ENCODE data around the gene ANO1.

ANO1 gene

GRCh38 chr11:70142221-70142875 is 64.2 kb downstream of the ANO1 start:
- no peak for DNase-seq

GRCh38 chr11:70144262-70144661 is 66.1 kb downstream of the ANO1 start:
- DNase-seq, result no peak

DNA sequence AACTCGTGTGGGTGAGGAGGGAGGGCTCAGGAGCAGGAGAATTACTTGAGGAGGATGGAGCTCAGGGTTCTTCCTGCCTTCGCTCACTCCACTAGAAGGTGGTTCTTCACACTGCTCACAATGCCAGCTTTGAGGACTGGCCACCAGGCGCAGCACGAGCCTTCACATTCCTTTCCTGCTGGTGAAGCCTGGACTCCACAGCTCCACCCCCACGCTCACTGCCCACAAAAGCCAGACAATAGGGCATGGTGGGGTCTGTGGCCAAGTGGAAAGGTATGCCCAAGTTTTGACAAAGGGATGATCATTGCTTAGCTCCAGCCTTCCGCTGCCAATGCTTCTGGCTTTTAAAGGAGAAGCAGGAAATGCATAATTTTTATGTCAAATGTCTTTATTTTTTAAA is 67.0 kb downstream of the ANO1 start:
- DNase-seq, result no peak

DNA sequence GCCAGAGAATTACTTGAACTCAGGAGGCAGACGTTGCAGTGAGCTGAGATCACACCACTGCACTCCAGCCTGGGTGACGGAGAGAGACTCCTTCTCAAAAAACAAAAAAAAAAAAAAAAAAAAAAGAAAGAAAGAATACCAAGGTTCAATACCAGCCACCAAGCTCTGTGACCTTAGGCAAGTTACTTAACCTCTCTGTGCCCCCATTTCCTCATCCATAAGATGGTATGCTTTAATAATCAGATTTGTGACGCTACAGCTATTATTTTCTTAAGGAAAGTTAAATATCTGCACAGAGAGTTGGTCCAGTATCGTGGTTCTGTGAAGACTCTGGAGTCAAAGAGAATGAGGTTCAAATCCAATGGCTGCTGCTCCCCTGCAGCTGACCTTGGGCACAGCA is 67.7 kb downstream of the ANO1 start:
- DNase-seq, result no peak

- no peak for DNase-seq
Observed at GRCh38 chr11:70146299-70146698, 68.2 kb downstream of the ANO1 start.

DNA sequence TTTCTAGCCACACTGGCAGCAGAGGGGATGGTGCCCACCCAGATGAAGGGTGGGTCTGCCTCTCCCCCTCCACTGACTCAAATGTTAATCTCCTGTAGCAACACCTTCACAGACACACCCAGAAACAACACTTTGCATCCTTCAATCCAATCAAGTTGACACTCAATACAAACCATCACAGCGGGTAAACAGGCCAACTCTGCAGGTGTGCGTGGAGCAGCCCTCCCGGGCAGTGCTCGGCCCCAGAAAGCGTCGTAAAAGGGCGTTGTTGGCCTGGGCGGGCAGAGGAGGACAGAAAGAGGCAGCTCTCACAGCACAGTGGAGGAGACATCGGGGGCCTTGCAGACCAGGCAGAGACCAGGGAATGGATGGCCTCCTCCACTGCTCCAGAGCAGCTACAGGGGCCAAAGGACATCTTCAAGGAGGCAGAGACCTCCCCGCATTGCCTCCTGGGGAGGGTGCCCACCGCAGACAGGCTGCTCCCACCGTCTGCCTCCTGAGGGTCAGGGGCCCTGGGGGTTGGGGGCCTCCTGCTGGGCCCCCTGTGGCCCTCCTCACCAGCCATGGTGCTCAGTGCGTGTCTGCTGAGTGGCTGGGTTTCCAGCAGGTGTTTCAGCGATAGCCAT is 68.9 kb downstream of the ANO1 start:
- DNase-seq, result no peak

- no peak for DNase-seq
Observed at GRCh38 chr11:70147668-70148067, 69.6 kb downstream of the ANO1 start.

DNA sequence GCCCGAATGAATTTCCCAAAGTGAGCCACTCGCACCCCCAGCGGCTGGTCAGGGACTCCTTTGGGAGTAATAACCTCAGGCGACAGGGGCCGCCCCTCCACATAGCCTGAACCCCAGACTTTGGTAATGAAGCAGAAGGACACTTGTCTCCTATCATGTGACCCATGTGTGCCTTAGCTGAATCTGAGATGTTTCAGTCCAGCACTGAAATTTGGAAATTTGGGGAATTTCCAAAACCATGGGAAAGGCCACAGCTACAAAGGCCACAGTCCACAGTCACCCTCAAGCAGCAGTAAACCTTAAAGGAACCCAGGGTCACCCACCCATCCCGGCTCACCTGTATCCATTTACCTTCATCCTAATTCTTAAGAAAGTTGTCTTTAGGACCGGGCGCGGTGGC is 73.6 kb downstream of the ANO1 start:
- DNase-seq, result no peak

- no peak for DNase-seq
Observed at GRCh38 chr11:70153133-70153727, 75.1 kb downstream of the ANO1 start.

DNA sequence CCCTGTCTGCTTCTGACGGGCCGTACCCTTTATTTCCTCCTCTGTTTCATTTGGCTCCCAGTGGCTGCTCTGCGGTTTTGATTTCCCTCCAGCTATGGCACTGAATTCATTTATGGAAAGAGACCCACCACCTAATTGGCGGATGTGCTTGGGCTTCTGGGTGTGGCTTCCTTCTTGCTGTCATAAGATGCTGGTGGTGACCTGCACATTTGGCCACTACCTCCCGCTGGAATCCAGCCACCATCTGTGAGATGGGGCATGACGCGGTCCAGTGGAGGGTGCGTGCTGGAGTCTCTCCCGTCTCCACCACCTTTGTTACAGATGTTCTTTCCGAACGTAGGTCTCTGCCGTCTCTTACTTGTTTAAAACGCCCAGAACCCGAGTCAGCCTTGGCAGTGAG is 77.3 kb downstream of the ANO1 start:
- DNase-seq, result no peak

DNA sequence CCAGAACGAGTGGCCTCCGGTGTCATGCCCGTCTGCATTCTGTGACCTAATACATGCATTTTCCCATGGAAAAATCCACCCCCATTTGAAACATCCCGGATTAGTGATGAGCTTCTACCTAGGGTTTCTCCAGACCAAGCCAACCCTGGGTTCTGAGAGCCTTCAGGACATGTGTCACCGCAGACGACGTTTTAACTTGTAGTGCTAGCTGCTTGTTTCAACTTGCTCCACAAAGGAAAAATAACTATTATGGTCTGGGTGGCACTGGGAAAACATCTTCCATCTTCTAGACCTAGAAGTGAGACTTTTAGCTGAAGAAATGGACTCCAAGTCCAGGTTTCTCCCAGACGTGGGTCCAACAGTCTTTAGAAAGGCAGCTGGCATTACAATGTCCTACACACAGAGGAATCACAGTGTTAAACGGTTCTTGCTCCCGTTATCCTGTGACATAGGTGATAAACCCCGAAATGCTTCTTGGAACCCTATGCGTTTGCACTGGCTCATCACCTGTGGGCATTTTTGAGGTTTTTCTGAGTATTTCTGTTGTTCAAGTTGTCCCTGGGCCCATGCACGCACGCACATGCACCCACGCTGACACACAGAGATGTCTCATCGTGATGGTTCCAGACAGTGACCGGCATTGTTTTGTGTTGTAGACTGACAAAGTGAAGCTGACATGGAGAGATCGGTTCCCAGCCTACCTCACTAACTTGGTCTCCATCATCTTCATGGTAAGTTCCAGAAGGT is 78.3 kb downstream of the ANO1 start:
- no peak for DNase-seq

DNA sequence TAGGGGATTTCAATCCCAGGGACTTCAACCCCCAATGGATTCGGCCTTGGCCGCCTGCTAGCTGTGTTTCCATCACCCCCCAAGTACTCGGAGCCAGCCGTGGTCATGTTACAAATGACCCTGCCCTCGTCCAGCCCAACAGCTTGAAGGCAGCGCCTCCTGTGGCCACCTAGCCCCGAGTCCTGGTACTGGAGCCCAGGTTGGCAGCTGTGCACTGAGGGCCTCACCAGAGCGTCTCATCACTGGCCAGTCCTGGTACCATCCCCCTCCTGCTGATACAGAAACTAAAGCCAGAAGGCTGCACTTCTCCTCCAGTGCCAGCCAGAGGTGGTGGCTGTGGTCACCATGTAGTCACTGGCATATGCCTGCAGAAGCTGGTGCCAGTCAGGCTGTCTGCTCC is 80.1 kb downstream of the ANO1 start:
- no peak for DNase-seq

GRCh38 chr11:70158757-70159389 is 80.8 kb downstream of the ANO1 start:
- DNase-seq, result no peak

- no peak for DNase-seq
Observed at GRCh38 chr11:70159627-70160570, 81.8 kb downstream of the ANO1 start.

GRCh38 chr11:70161043-70161625 is 83.0 kb downstream of the ANO1 start:
- no peak for DNase-seq

GRCh38 chr11:70164705-70165104 is 86.6 kb downstream of the ANO1 start:
- DNase-seq, result no peak

- DNase-seq, result no peak
Observed at GRCh38 chr11:70167120-70167519, 89.0 kb downstream of the ANO1 start.

GRCh38 chr11:70167723-70168404 is 89.7 kb downstream of the ANO1 start:
- DNase-seq, result no peak

GRCh38 chr11:70168405-70168754 is 90.3 kb downstream of the ANO1 start:
- no peak for DNase-seq

DNA sequence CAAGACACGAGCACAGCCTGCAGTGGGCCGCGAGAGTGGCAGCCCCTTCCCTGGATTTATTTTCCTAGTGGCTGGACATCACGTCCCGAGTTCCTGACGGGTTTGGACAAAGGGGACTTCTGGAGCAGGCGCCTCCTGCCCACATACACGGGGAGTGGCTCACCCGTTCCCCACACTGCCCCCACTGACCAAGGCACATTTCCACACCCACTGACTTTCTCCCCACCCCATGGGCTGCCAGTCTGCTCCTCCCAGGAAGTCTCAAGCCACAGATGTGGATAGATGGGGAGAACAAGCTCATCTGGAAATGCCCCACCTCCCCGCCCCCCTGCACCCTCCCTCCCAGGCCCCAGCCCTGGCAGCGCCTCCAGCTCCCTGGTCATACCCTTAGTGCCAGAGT is 91.0 kb downstream of the ANO1 start:
- DNase-seq, result no peak

DNA sequence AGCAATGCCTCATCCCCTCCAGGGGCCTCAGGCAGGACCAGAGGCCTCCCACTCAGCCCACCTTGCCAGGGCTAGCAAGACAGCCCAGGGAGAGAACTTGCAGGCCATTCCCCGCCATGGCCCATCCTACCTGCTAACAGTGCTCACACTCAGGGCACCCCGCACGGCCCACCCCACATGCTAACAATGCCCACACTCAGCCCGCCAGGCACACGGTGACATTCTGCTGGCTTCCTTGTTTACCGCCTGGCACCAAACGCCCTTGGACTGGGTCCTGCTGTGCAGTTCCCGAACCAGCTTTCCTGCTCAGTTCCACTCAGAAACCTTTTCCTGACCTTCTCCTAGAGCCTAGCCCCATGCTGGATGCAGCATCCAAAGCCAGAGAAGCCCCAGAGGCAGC is 91.5 kb downstream of the ANO1 start:
- no peak for DNase-seq

All from activated CD4-positive, alpha-beta T cell treated with anti-CD3 and anti-CD28 coated beads, Interleukin-2, amount 50 U/mL, for 16 hours (primary cell).